Measurements from ENCODE around the gene COL7A1. TPM values are rescaled to one million over a fixed set of nuclear protein-coding genes. Genes with fewer than 3 reads are reported as not detected.

Gene COL7A1
- total and polyA plus RNA-seq, 2 donors from 2014 or later = 13.1 to 14.4 TPM

DNA sequence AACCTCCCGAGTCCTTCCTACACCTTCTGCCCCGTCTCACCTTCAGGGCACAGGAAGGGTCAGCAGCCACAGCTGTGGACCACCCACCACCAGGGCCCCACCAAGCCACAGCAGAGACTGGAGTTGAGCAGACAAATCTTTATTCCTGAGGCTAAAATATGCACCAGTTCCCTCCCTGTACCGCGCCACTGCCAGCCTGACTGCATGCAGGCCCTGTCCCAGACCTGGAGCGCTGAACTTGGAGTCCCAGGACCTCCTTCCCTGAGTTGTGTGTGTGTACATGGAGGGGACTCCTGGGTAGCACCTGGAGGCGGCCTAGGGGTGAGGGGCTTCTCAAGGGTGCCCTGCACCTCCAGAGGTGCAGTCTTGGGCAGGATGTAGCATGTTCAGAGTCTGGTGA, 30.5 kb upstream of the COL7A1 start:
- Histone ChIP-seq H3K4me3 (ENCODE audit: low read length in 3 of 3) (no peak overlapping the region), H3K9ac (ENCODE audit: low read length in 3 of 3) (no peak overlapping the region), H3K27me3 (ENCODE audit: control insufficient read depth, insufficient read depth, low read length) (no peaks in the 10 kb centered on the region), H3K4me1 (ENCODE audit: control insufficient read depth in 2 of 3, insufficient read depth in 2 of 3, low read depth in 1 of 3, low read length in 3 of 3) (no peaks in the 10 kb centered on the region), H3K36me3 (ENCODE audit: control insufficient read depth in 2 of 3, insufficient read depth in 3 of 3, low read length in 3 of 3) (peaks cover 0 to 25% (median 10%) of the 10 kb centered on the region in 3 donors), H3K27ac (ENCODE audit: low read depth in 2 of 2, low read length in 2 of 2) (no peak overlapping the region), H3K9me3 (ENCODE audit: control insufficient read depth in 2 of 3, insufficient read depth in 1 of 3, low read length in 3 of 3) (no peaks in the 10 kb centered on the region)
- TF ChIP-seq, protein P1, sequence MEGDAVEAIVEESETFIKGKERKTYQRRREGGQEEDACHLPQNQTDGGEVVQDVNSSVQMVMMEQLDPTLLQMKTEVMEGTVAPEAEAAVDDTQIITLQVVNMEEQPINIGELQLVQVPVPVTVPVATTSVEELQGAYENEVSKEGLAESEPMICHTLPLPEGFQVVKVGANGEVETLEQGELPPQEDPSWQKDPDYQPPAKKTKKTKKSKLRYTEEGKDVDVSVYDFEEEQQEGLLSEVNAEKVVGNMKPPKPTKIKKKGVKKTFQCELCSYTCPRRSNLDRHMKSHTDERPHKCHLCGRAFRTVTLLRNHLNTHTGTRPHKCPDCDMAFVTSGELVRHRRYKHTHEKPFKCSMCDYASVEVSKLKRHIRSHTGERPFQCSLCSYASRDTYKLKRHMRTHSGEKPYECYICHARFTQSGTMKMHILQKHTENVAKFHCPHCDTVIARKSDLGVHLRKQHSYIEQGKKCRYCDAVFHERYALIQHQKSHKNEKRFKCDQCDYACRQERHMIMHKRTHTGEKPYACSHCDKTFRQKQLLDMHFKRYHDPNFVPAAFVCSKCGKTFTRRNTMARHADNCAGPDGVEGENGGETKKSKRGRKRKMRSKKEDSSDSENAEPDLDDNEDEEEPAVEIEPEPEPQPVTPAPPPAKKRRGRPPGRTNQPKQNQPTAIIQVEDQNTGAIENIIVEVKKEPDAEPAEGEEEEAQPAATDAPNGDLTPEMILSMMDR (IDR thresholded peaks at IDR 0.05; ENCODE audit: borderline replicate concordance, extremely low read depth, insufficient read depth) = no peak
- FAIRE-seq (no peak), DNase-seq (no peak)
- intact Hi-C loops (cut with DNase I) = no loop called here

DNA sequence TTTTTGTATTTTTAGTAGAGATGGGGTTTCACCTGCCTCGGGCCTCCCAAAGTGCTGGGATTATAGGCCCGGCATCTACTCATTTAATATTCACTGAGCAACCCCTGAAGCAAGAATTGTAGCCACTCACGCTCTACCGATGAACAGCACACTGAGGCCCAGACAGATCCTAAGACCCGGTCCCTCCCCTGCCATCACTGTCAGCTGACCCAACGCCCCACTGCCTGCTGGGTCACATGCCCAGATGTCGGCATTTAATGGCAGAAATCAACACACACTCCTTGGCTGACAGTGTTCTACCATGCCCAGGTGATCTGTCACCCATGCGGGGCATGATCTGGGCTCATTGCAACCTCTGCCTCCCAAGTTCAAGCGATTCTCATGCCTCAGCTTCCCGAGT, 29.6 kb upstream of the COL7A1 start:
- H3K36me3 ChIP-seq (ENCODE audit: control insufficient read depth in 2 of 3, insufficient read depth in 3 of 3, low read length in 3 of 3) = peaks cover 0 to 17% (median 10%) of the 10 kb centered on the region in 3 donors
- TF ChIP-seq, protein P1 (IDR thresholded peaks at IDR 0.05; ENCODE audit: borderline replicate concordance, extremely low read depth, insufficient read depth) = no peak

DNA sequence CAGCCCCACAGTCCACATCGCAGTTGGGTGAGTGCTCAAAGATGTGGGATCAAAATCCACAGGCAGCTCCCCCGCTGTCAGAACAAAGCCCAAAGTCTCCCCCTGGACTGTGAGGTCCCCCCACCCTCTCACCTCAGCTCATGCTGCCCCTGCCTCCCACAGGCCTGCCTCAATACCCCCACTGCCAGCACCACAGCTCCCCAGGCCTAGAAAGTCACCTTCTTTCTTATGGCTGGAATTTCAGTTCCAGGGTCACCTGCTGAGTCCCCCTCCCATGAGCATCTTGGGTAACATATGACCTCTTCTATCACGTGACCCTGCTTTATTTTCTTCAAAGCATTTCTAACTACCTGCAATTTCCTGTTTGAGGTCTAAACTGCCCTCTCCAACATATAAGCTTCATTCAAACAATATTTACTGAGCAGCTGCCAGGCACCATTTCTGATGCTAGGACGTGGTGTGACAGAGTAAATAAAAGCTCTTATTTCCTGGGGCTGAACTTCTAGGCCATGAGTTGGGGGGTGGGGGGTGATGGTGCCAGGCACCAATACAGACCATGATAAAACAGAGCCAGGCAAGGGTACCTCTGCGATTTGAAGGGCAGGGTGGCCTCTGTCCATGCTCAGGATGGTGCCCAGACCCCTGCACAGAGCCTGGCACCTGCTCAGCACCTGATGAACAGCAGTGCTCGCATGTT, 28.9 kb upstream of the COL7A1 start:
- TF ChIP-seq, protein P1 (IDR thresholded peaks at IDR 0.05; ENCODE audit: borderline replicate concordance, extremely low read depth, insufficient read depth) = no peak
- peaks cover 0 to 12% (median 7%) of the 10 kb centered on the region in 3 donors for H3K36me3 ChIP-seq (ENCODE audit: control insufficient read depth in 2 of 3, insufficient read depth in 3 of 3, low read length in 3 of 3)
- no peak overlapping the region for H3K9ac ChIP-seq (ENCODE audit: low read length in 3 of 3)
- intact Hi-C loops (cut with DNase I) = no loop called here
- no peak overlapping the region for H3K4me3 ChIP-seq (ENCODE audit: low read length in 3 of 3)
- peak in 1 of 5 donors; percentile 43 for DNase-seq
- no peaks in the 10 kb centered on the region for H3K4me1 ChIP-seq (ENCODE audit: control insufficient read depth in 2 of 3, insufficient read depth in 2 of 3, low read depth in 1 of 3, low read length in 3 of 3)
- H3K27me3 ChIP-seq (ENCODE audit: control insufficient read depth, insufficient read depth, low read length) = no peaks in the 10 kb centered on the region
- H3K27ac ChIP-seq (ENCODE audit: low read depth in 2 of 2, low read length in 2 of 2) = no peak overlapping the region
- no peaks in the 10 kb centered on the region for H3K9me3 ChIP-seq (ENCODE audit: control insufficient read depth in 2 of 3, insufficient read depth in 1 of 3, low read length in 3 of 3)
- no peak for FAIRE-seq

More for the DNA sequence above, 29.6 kb upstream of the COL7A1 start:
- Histone ChIP-seq H3K9ac (ENCODE audit: low read length in 3 of 3) (no peak overlapping the region), H3K27ac (ENCODE audit: low read depth in 2 of 2, low read length in 2 of 2) (no peak overlapping the region), H3K4me3 (ENCODE audit: low read length in 3 of 3) (no peak overlapping the region), H3K27me3 (ENCODE audit: control insufficient read depth, insufficient read depth, low read length) (no peaks in the 10 kb centered on the region), H3K4me1 (ENCODE audit: control insufficient read depth in 2 of 3, insufficient read depth in 2 of 3, low read depth in 1 of 3, low read length in 3 of 3) (no peaks in the 10 kb centered on the region), H3K9me3 (ENCODE audit: control insufficient read depth in 2 of 3, insufficient read depth in 1 of 3, low read length in 3 of 3) (no peaks in the 10 kb centered on the region)
- FAIRE-seq = no peak
- intact Hi-C loops (cut with DNase I) = no loop called here
- DNase-seq = no peak
